Small intestine (tissue), 16 donors: Measurements from ENCODE around the gene MMRN1. TPM values are rescaled to one million over a fixed set of nuclear protein-coding genes. Genes with fewer than 3 reads are reported as not detected.

Experiments
- DNase-seq, 2 donors: peaks; one replicate each; pipeline versions ENCODE4 v3.0.0 to v3.0.0-alpha.2; 2013
- FAIRE-seq: peaks from 2 replicates; lab custom pipeline; 2012; peaks lifted over from hg19 to GRCh38; lab: Jason Lieb, UNC
- H3K27ac ChIP-seq, 3 donors: one replicate each; pipeline ENCODE4 v1.5.1; 2013; ENCODE audit warnings: low read length in 2 of 3, mild to moderate bottlenecking in 2 of 3, control low read depth in 1 of 3, inconsistent platforms in 1 of 3, low read depth in 1 of 3, moderate library complexity in 1 of 3
- H3K27me3 ChIP-seq, 3 donors: one replicate each; pipeline ENCODE4 v1.6.1; 2013; ENCODE audit warnings: low read length in 3 of 3, inconsistent platforms in 1 of 3; ENCODE audit not compliant: control insufficient read depth in 3 of 3, insufficient read depth in 3 of 3
- H3K36me3 ChIP-seq, 3 donors: one replicate each; pipeline ENCODE4 v1.6.1; 2013; ENCODE audit warnings: low read length in 3 of 3, inconsistent platforms in 1 of 3, low read depth in 1 of 3, mild to moderate bottlenecking in 1 of 3, moderate library complexity in 1 of 3; ENCODE audit not compliant: control insufficient read depth in 3 of 3, insufficient read depth in 2 of 3
- H3K4me1 ChIP-seq, 3 donors: one replicate each; pipeline ENCODE4 v1.6.1; 2013; ENCODE audit warnings: low read length in 2 of 3, inconsistent platforms in 1 of 3, low read depth in 1 of 3, mild to moderate bottlenecking in 1 of 3, moderate library complexity in 1 of 3; ENCODE audit not compliant: control insufficient read depth in 3 of 3, insufficient read depth in 2 of 3
- H3K4me3 ChIP-seq, 3 donors: one replicate each; pipeline ENCODE4 v1.5.1; 2013; ENCODE audit warnings: low read length in 3 of 3, control low read depth in 1 of 3, inconsistent platforms in 1 of 3, low read depth in 1 of 3, mild to moderate bottlenecking in 1 of 3, moderate library complexity in 1 of 3
- H3K9me3 ChIP-seq, 2 donors: one replicate each; pipeline ENCODE4 v1.6.1; 2013; ENCODE audit warnings: low read depth in 1 of 2, low read length in 1 of 2; ENCODE audit not compliant: control insufficient read depth in 2 of 2, insufficient read depth in 1 of 2
- WGBS, 3 donors: extraction: QIAGEN DNeasy Blood & Tissue Kit; methylation state at CpG; one replicate each; pipeline ENCODE4 v1.1.7; 2013; 5-methylcytosine and 5-hydroxymethylcytosine counted together
- long read RNA-seq, 10 donors: transcript quantifications; one replicate each; lab custom pipeline, GENCODE V29; 2026
- polyA plus RNA-seq, 4 donors: library from polyadenylated mRNA; stranded (reverse) in 3 of 4; unstranded in 1 of 4; fragments of 200-250 nt in 3 of 4; fragments of 120-200 nt in 1 of 4; gene quantifications; one replicate each; pipeline versions ENCODE4 v1.2.1 to v1.2.3, GENCODE V29; 2013
- donor health status: healthy with polysubstance abuse.
- donor health status: control.
- donor health status: control.
- donor health status: Bipolar disorder and iron deficiency.
- donor health status: healthy.

The MMRN1 gene
- 10 to 100 TPM in 1 of 4 donors, 1 to 10 TPM in 2, under 1 TPM in 1; 0.22 to 66.4 (median 3.5) TPM for polyA plus RNA-seq
- long read RNA-seq, donor 1, full-length matches to known transcripts = 2 of 2 reads
- long read RNA-seq, donor 1, partial matches to known transcripts = 0 of 2 reads
- long read RNA-seq, donor 1, other reads (novel, unspliced or antisense) = 0 of 2 reads
- long read RNA-seq, donor 2, partial matches to known transcripts = 0 of 1 reads
- long read RNA-seq, donor 2, other reads (novel, unspliced or antisense) = 0 of 1 reads
- long read RNA-seq, donor 3, partial matches to known transcripts = 6 of 7 reads
- long read RNA-seq, donor 3, other reads (novel, unspliced or antisense) = 0 of 7 reads
- long read RNA-seq, donor 4 = 0 reads
- long read RNA-seq, donor 5 = 0 reads
- long read RNA-seq, donor 6 = 0 reads
- long read RNA-seq, donor 7, full-length matches to known transcripts = 3 of 3 reads
- long read RNA-seq, donor 7, partial matches to known transcripts = 0 of 3 reads
- long read RNA-seq, donor 7, other reads (novel, unspliced or antisense) = 0 of 3 reads
- long read RNA-seq, donor 8, full-length matches to known transcripts = 1 of 1 reads
- long read RNA-seq, donor 8, partial matches to known transcripts = 0 of 1 reads
- long read RNA-seq, donor 8, other reads (novel, unspliced or antisense) = 0 of 1 reads
- long read RNA-seq, donor 9, full-length matches to known transcripts = 1 of 1 reads
- long read RNA-seq, donor 9, partial matches to known transcripts = 0 of 1 reads
- long read RNA-seq, donor 9, other reads (novel, unspliced or antisense) = 0 of 1 reads
- long read RNA-seq, donor 10, full-length matches to known transcripts = 4 of 18 reads
- long read RNA-seq, donor 10, partial matches to known transcripts = 14 of 18 reads
- long read RNA-seq, donor 10, other reads (novel, unspliced or antisense) = 0 of 18 reads

DNA sequence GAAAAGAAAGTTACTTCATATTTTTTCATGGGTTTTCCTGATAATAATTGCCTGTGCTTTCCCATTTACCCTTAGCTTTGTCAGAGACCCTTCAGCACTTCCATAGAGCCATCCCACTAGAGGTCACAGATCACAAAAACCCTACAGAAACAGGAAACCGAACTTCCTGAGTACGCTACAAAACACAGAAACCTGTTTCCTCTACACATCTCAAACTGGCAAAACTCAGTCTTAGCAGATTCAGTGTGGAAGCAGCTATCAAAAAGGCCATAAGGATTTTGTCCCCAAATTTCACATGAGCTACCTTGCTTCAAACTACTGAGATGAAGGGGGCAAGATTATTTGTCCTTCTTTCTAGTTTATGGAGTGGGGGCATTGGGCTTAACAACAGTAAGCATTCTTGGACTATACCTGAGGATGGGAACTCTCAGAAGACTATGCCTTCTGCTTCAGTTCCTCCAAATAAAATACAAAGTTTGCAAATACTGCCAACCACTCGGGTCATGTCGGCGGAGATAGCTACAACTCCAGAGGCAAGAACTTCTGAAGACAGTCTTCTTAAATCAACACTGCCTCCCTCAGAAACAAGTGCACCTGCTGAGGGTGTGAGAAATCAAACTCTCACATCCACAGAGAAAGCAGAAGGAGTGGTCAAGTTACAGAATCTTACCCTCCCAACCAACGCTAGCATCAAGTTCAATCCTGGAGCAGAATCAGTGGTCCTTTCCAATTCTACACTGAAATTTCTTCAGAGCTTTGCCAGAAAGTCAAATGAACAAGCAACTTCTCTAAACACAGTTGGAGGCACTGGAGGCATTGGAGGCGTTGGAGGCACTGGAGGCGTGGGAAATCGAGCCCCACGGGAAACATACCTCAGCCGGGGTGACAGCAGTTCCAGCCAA lies at the start of gene MMRN1:
MMRN1 (plus strand) TSS at position 206 of the 902 bp plus-strand sequence; CDS start at position 324, 118 bp downstream.
- Histone ChIP-seq H3K27me3 (no peaks in the 10 kb centered on the region), H3K27ac (peak within 1 kb of the TSS in 1 of 3 donors; percentile 11), H3K36me3 (no peaks in the 10 kb centered on the region), H3K4me1 (no peaks in the 10 kb centered on the region), H3K4me3 (no peak within 1 kb of the TSS), H3K9me3 (no peaks in the 10 kb centered on the region)
- DNase-seq = no peak
- 60 to 82% (median 67%) methylated on average over 11 of the region's 11 CpGs for WGBS, 3 donors
- no peak for FAIRE-seq

DNA sequence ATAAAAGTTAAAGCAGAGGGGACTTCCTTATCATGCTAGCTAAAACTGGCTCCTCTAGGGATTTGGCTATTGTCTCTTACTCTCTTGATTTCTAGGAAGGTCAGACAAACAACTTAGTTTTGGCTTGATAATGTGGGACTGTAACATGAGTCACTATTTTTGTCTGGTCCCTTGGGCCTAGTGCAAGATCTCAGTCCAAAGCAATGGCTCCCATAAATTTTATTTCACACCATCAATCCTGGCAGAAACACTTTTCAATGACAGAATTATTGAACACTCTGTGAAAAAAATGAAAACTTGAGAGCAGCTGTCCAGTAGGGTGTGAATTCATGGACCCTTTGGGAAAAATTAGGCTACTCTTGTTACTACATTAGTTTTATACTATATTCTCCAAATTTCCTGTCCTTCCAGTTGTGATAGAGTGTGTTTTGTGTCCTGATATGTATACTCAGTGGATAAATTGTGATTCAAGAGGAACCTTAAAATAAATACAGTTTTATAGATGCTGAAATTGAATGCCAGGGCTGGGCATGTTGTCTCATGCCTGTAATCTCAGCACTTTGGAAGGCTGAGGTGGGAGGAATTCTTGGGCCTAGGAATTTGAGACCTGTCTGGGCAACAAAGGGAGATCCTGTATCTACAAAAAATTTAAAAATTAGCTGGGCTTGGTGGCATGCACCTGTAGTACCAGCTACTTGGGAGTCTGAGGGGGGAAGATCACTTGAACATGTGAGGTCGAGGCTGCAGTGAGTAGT lies 46.9 kb upstream of the MMRN1 start:
- Histone ChIP-seq H3K9me3 (peaks cover 0 to 7% of the 10 kb centered on the region in 2 donors), H3K27ac (no peak overlapping the region), H3K4me1 (no peaks in the 10 kb centered on the region), H3K27me3 (no peaks in the 10 kb centered on the region), H3K36me3 (no peaks in the 10 kb centered on the region), H3K4me3 (no peak overlapping the region)
- 74 to 93% (median 92%) methylated on average over 1 of the region's 1 CpG for WGBS, 3 donors
- no peak for FAIRE-seq
- no peak for DNase-seq

- Histone ChIP-seq H3K36me3 (no peaks in the 10 kb centered on the region), H3K27me3 (no peaks in the 10 kb centered on the region), H3K4me1 (no peaks in the 10 kb centered on the region), H3K27ac (no peak overlapping the region), H3K9me3 (peaks cover 0 to 11% of the 10 kb centered on the region in 2 donors), H3K4me3 (no peak overlapping the region)
- DNase-seq (no peak), FAIRE-seq (no peak)
- WGBS, 3 donors = 43 to 58% (median 52%) methylated on average over 3 of the region's 3 CpGs
Measured at GRCh38 chr4:89855236-89855635, 39.4 kb upstream of the MMRN1 start.

GRCh38 chr4:89860971-89861370 lies 33.7 kb upstream of the MMRN1 start:
- Histone ChIP-seq H3K9me3 (peaks cover 0 to 10% of the 10 kb centered on the region in 2 donors), H3K4me3 (no peak overlapping the region), H3K27ac (no peak overlapping the region), H3K27me3 (peaks cover 0 to 5% (median 2%) of the 10 kb centered on the region in 3 donors), H3K4me1 (no peaks in the 10 kb centered on the region), H3K36me3 (no peaks in the 10 kb centered on the region)
- 92 to 95% (median 93%) methylated on average over 5 of the region's 5 CpGs for WGBS, 3 donors
- FAIRE-seq = no peak
- no peak for DNase-seq

DNA sequence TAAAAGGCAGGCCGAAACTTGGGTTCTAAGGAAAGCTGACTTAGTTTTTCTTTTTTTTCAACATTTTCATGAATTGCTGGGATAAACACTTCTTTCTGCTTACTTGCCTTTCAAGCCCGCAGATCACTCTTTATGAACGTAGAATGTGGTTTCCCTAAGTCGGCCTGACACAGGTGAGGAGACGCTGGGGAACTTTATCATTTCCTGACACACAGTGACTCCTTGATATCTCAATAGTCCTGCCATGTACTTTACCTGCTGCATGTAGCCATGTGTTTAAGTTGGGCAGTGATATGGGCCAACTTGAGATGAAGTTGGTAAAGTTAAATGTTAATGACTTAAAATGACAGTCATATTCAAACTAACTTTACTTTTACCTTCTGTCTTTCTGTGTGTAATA lies 31.1 kb upstream of the MMRN1 start:
- Histone ChIP-seq H3K36me3 (no peaks in the 10 kb centered on the region), H3K9me3 (no peaks in the 10 kb centered on the region), H3K27ac (no peak overlapping the region), H3K4me3 (no peak overlapping the region), H3K4me1 (no peaks in the 10 kb centered on the region), H3K27me3 (peaks cover 0 to 5% (median 2%) of the 10 kb centered on the region in 3 donors)
- FAIRE-seq (no peak), DNase-seq (no peak)
- 68 to 80% (median 71%) methylated on average over 5 of the region's 5 CpGs for WGBS, 3 donors

GRCh38 chr4:89868276-89868675 lies 26.4 kb upstream of the MMRN1 start:
- FAIRE-seq (no peak), DNase-seq (no peak)
- Histone ChIP-seq H3K9me3 (no peaks in the 10 kb centered on the region), H3K27ac (no peak overlapping the region), H3K36me3 (no peaks in the 10 kb centered on the region), H3K27me3 (no peaks in the 10 kb centered on the region), H3K4me1 (no peaks in the 10 kb centered on the region), H3K4me3 (no peak overlapping the region)

- WGBS, 3 donors = 48 to 59% (median 53%) methylated on average over 2 of the region's 2 CpGs
- Histone ChIP-seq H3K4me3 (no peak overlapping the region), H3K4me1 (no peaks in the 10 kb centered on the region), H3K36me3 (no peaks in the 10 kb centered on the region), H3K27me3 (no peaks in the 10 kb centered on the region), H3K27ac (no peak overlapping the region), H3K9me3 (no peaks in the 10 kb centered on the region)
- FAIRE-seq (peak; percentile 26), DNase-seq (no peak)
Measured at GRCh38 chr4:89868999-89869589, 25.6 kb upstream of the MMRN1 start.
